HEK293T (cell line): ENCODE results near the gene NINL.
"Not testable (repeated sequence)": the region's sequence is repeated elsewhere in the genome, so short reads cannot be mapped to it uniquely, and the experiment has no call there.

Experiments used
- ARNT ChIP-seq: fragments of 450-650 bp; IDR thresholded peaks from 2 replicates; pipeline ENCODE4 v1.6.1; 2017; ENCODE audit warnings: mild to moderate bottlenecking
- BHLHE40 ChIP-seq: fragments of 450-650 bp; IDR thresholded peaks from 2 replicates; pipeline ENCODE4 v1.6.1; 2016; ENCODE audit warnings: mild to moderate bottlenecking, moderate library complexity, borderline replicate concordance
- CTBP1 ChIP-seq: fragments of 450-650 bp; IDR thresholded peaks from 2 replicates; pipeline ENCODE4 v1.6.1; 2016; ENCODE audit warnings: borderline replicate concordance
- ELF4 ChIP-seq: fragments of 450-650 bp; IDR thresholded peaks from 2 replicates; pipeline ENCODE4 v1.6.1; 2017; ENCODE audit warnings: antibody characterized with exemption
- FOXA1 ChIP-seq: fragments of 450-650 bp; IDR thresholded peaks from 2 replicates; pipeline ENCODE4 v1.6.1; 2016; ENCODE audit warnings: mild to moderate bottlenecking
- FOXM1 ChIP-seq: fragments of 450-650 bp; IDR thresholded peaks from 2 replicates; pipeline ENCODE4 v1.6.1; 2017; ENCODE audit warnings: mild to moderate bottlenecking, borderline replicate concordance
- HDGF ChIP-seq: fragments of 450-650 bp; IDR thresholded peaks from 2 replicates; pipeline ENCODE4 v1.6.1; 2017; ENCODE audit warnings: antibody characterized with exemption, borderline replicate concordance
- L3MBTL2 ChIP-seq: fragments of 450-650 bp; conservative IDR thresholded peaks from 2 replicates; pipeline ENCODE4 v1.6.1; 2016; ENCODE audit warnings: mild to moderate bottlenecking
- LEF1 ChIP-seq: fragments of 450-650 bp; IDR thresholded peaks from 2 replicates; pipeline ENCODE4 v1.6.1; 2017; ENCODE audit warnings: mild to moderate bottlenecking, borderline replicate concordance
- PKNOX1 ChIP-seq: fragments of 450-650 bp; IDR thresholded peaks from 2 replicates; pipeline ENCODE4 v1.6.1; 2016
- SP1 ChIP-seq: fragments of 450-650 bp; IDR thresholded peaks from 2 replicates; pipeline ENCODE4 v1.6.1; 2017
- ZNF384 ChIP-seq: fragments of 450-650 bp; IDR thresholded peaks from 2 replicates; pipeline ENCODE4 v1.6.1; 2016

DNA sequence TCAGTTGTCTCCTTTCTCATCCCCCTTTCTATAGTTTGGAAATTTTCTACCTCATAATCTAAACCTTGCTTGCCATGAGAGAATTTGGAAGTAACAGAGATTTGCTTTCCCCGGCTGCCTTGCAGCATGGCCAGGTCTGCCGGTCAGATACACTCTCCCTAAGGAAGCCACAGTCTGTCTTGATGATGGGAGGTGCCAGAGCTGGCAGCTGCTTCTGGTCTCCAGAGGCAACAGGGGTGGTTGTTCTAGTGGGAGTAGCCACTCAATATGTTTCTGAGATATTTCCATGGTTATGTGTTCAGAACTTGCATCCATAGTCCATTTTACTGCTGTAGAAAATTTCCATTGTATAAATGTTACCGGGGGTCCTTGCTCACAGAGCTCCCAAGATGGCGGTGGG, 5.4 kb upstream of the NINL start:
- not testable (repeated sequence) for TF ChIP-seq ZNF384, LEF1, HDGF, ARNT, ELF4, SP1, L3MBTL2, PKNOX1, BHLHE40, FOXM1, CTBP1, FOXA1
